GM19193 (cell line): ENCODE measurements around the gene CORO7.

Experiments used
- POLR2A ChIP-seq: IDR thresholded peaks from 4 replicates; pipeline ENCODE4 v1.6.1; 2011; ENCODE audit not compliant: insufficient read depth, insufficient read length; ENCODE audit errors: extremely low read depth

Gene CORO7

GRCh38 chr16:4316864-4317531 is 99.4 kb downstream of the CORO7 start:
- TF ChIP-seq POLR2A, result no peak

GRCh38 chr16:4316108-4316863 is 100.1 kb downstream of the CORO7 start:
- TF ChIP-seq POLR2A, result no peak

GRCh38 chr16:4315186-4316107 is 100.9 kb downstream of the CORO7 start, which contains the start of gene GLIS2:
TSS of gene GLIS2 (plus strand) at chr16:4316067. CDS start at chr16:4332281, 16,214 bp downstream.
- TF ChIP-seq POLR2A, result no peak

- no peak for TF ChIP-seq POLR2A
Observed at GRCh38 chr16:4314532-4315185, 101.7 kb downstream of the CORO7 start.

- no peak for TF ChIP-seq POLR2A
Observed at GRCh38 chr16:4313563-4314531, 102.5 kb downstream of the CORO7 start.

- TF ChIP-seq POLR2A, result no peak
Observed at GRCh38 chr16:4309833-4310266, 106.5 kb downstream of the CORO7 start.

GRCh38 chr16:4309102-4309832 is 107.1 kb downstream of the CORO7 start:
- no peak for TF ChIP-seq POLR2A

GRCh38 chr16:4307215-4308037 is 109.0 kb downstream of the CORO7 start:
- peak; percentile 85 for TF ChIP-seq POLR2A

- peak; percentile 45 for TF ChIP-seq POLR2A
Observed at GRCh38 chr16:4306470-4307214, 109.8 kb downstream of the CORO7 start.
